Stomach (tissue), 9 donors: Measurements from ENCODE around the gene OPRL1. TPM values are rescaled to one million over a fixed set of nuclear protein-coding genes. Genes with fewer than 3 reads are reported as not detected.

Experiments used
- DNase-seq, 2 donors: peaks; one replicate each; pipeline versions ENCODE4 v3.0.0 to v3.0.0-alpha.2; 2013 to 2019
- H3K27ac ChIP-seq, 5 donors: fragments of 200-600 bp in 4 of 5; sonication (generic) in 4 of 5; one replicate each; pipeline ENCODE4 v1.5.1; 2013 to 2019; ENCODE audit warnings: mild to moderate bottlenecking in 1 of 5, moderate library complexity in 1 of 5
- H3K27me3 ChIP-seq, 3 donors: fragments of 200-600 bp; sonication (generic); one replicate each; pipeline ENCODE4 v1.5.1; 2017 to 2019; ENCODE audit warnings: mixed run types in 1 of 3
- H3K36me3 ChIP-seq, 4 donors: fragments of 200-600 bp; sonication (generic); 1 replicate in 3 of 4; 2 replicates in 1 of 4; pipeline ENCODE4 v1.5.1; 2016 to 2019
- H3K4me1 ChIP-seq, 4 donors: fragments of 200-600 bp; sonication (generic); one replicate each; pipeline ENCODE4 v1.5.1; 2016 to 2019
- H3K4me3 ChIP-seq, 4 donors: fragments of 200-600 bp; sonication (generic) in 3 of 4; one replicate each; pipeline ENCODE4 v1.5.1; 2016 to 2019; ENCODE audit warnings: mild to moderate bottlenecking in 1 of 4
- H3K9me3 ChIP-seq, 4 donors: fragments of 200-600 bp; sonication (generic); one replicate each; pipeline ENCODE4 v1.5.1; 2016 to 2019
- EP300 ChIP-seq: sonication (generic); formaldehyde crosslinking; IDR thresholded peaks from one replicate; pipeline ENCODE4 v1.6.1; 2017; ENCODE audit warnings: antibody characterized with exemption
- POLR2A ChIP-seq, 4 donors: fragments of 450-650 bp; IDR thresholded peaks; one replicate each; pipeline ENCODE4 v1.6.1; 2016; ENCODE audit warnings: antibody characterized with exemption in 4 of 4, control low read depth in 2 of 4, mild to moderate bottlenecking in 1 of 4, moderate library complexity in 1 of 4
- POLR2AphosphoS5 ChIP-seq, 3 donors: sonication (generic); formaldehyde crosslinking; IDR thresholded peaks; one replicate each; pipeline ENCODE4 v1.6.1; 2016; ENCODE audit warnings: antibody characterized with exemption in 3 of 3
- WGBS, 5 donors: extraction: QIAGEN DNeasy Blood & Tissue Kit in 3 of 5; methylation state at CpG; one replicate each; pipeline versions ENCODE4 v1.1.5 to v1.1.7; 2013 to 2018; 5-methylcytosine and 5-hydroxymethylcytosine counted together
- intact Hi-C: fragments of 100-400 bp; cut with DNase I; formaldehyde crosslinking; loops from one replicate; pipeline ENCODE4 v1.15.1; 2023; ENCODE audit warnings: low total_unique reads
- polyA plus RNA-seq, 3 donors: library from polyadenylated mRNA; stranded (reverse); fragments of 200-250 nt; gene quantifications; one replicate each; pipeline ENCODE4 v1.2.3, GENCODE V29; 2013
- total RNA-seq, 5 donors: library from RNA; depleted of rRNA; stranded (reverse); fragments of >200 nt; gene quantifications; one replicate each; pipeline versions ENCODE4 v1.1.0 to v1.2.3, GENCODE V29; 2014 to 2016
- TF ChIP-seq, protein P1 (sequence below), 7 experiments: fragments of 450-650 bp in 4 of 7; fragments of 200-600 bp in 3 of 7; sonication (generic) in 3 of 7; IDR thresholded peaks; one replicate each; pipeline ENCODE4 v1.5.1; 2016 to 2019; ENCODE audit warnings: antibody characterized with exemption in 7 of 7, control low read depth in 2 of 7, mild to moderate bottlenecking in 1 of 7
- donor health status: healthy with polysubstance abuse.
- donor health status: Bipolar disorder and iron deficiency.
- donor health status: healthy.

OPRL1 gene
- total and polyA plus RNA-seq, 8 donors: 0.18 to 4.7 (median 0.40) TPM; not detected in 4

DNA sequence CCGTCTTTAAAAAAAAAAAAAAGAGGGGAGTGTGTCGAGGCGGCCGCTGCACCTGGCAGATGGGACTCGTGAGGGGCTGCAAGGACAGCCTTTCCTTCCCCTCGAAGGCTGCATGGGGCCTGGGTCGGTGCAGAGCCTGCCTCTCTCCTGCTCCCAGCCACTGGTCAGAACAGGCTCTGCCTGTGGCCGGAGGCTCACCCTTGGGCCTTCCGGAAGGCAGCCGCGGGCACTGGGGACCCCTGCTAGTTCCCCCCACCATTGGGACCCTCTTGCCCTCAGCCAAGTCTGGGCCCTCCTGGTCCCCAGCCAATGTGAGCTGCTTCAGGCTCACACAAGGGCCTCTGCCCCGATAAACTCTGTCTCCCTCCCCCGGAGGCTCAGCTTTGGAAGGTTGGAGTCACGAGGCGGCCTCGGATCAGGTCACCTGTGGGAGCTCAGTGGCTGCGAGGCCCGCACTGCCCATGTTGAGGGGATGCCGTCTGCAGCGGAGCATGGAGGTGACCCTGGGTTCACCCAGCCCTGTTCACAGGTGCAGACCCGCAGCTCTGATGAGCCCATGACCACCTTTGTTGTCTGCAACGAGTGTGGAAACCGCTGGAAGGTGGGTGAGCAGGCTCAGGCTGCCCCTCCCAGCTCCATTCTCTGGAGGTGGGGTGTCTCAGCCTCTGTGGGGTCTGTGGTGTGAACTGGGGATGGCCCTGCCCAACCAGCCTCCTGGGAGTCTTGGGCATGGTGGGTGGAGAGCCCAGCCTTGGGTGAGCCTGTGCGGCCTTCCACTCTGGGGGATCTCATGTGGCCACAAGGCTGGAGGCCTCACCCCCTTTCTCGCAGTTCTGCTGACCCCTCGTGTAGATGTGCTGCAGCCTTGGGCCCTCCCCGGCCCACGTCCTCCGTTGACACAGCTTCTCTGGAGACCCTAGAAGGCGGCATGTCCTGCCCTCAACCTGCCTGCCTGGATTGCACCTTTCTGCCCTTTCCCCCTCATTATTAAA, 8.2 kb upstream of the OPRL1 start:
- no peaks in the 10 kb centered on the region for H3K27me3 ChIP-seq
- DNase-seq: no peak
- intact Hi-C loops: no loop called here
- peaks cover 0 to 20% (median under 1%) of the 10 kb centered on the region in 4 donors for H3K4me1 ChIP-seq
- no peaks in the 10 kb centered on the region for H3K9me3 ChIP-seq
- WGBS, 5 donors: 84 to 91% (median 86%) methylated on average over 22 to 30 of the region's 30 CpGs
- H3K36me3 ChIP-seq: peaks cover 16 to 58% (median 52%) of the 10 kb centered on the region in 4 donors
- H3K4me3 ChIP-seq: no peak overlapping the region
- TF ChIP-seq, protein P1, sequence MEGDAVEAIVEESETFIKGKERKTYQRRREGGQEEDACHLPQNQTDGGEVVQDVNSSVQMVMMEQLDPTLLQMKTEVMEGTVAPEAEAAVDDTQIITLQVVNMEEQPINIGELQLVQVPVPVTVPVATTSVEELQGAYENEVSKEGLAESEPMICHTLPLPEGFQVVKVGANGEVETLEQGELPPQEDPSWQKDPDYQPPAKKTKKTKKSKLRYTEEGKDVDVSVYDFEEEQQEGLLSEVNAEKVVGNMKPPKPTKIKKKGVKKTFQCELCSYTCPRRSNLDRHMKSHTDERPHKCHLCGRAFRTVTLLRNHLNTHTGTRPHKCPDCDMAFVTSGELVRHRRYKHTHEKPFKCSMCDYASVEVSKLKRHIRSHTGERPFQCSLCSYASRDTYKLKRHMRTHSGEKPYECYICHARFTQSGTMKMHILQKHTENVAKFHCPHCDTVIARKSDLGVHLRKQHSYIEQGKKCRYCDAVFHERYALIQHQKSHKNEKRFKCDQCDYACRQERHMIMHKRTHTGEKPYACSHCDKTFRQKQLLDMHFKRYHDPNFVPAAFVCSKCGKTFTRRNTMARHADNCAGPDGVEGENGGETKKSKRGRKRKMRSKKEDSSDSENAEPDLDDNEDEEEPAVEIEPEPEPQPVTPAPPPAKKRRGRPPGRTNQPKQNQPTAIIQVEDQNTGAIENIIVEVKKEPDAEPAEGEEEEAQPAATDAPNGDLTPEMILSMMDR (IDR thresholded peaks at IDR 0.05): no peak
- TF ChIP-seq POLR2A (IDR thresholded peaks at IDR 0.05) (no peak), POLR2AphosphoS5 (IDR thresholded peaks at IDR 0.05) (no peak), EP300 (no peak)
- no peak overlapping the region for H3K27ac ChIP-seq

DNA sequence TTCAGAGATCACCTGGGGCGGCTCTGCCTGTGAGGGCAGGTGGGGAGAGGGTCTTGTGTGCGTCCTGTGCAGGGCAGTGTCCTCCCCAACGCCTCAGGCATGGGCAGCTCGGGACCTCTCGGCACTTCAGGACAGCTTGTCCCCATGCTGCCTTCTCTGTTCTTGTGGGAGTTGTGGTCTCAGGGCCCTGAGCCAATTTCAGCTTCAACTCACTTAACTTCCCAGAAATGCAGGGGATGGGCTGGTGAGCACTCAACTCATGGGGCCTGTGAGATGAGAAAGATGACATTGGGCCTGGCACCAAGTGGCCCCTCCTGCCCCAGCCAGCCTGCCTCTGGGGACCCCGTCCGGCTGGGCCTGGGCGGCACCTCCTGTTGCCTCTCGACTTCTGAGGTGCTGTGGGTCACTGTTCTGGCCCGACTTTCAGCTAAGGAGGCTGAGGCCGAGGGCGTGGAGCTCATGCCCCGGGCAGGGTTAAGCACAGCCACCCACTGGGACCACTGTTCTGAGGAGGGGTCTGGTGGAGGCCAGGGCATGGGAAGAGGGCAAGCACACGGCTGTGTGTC, 7.3 kb upstream of the OPRL1 start:
- no peak for TF ChIP-seq POLR2A (IDR thresholded peaks at IDR 0.05)
- no peak for TF ChIP-seq EP300
- no peak for TF ChIP-seq POLR2AphosphoS5 (IDR thresholded peaks at IDR 0.05)
- TF ChIP-seq, protein P1 (IDR thresholded peaks at IDR 0.05): no peak
- Histone ChIP-seq H3K36me3 (peaks cover 16 to 58% (median 52%) of the 10 kb centered on the region in 4 donors), H3K27ac (no peak overlapping the region), H3K4me3 (no peak overlapping the region), H3K4me1 (peaks cover 0 to 20% (median 6%) of the 10 kb centered on the region in 4 donors), H3K27me3 (no peaks in the 10 kb centered on the region), H3K9me3 (no peaks in the 10 kb centered on the region)
- 77 to 83% (median 81%) methylated on average over 3 to 14 of the region's 14 CpGs for WGBS, 5 donors
- intact Hi-C loops: no loop called here
- DNase-seq: no peak

DNA sequence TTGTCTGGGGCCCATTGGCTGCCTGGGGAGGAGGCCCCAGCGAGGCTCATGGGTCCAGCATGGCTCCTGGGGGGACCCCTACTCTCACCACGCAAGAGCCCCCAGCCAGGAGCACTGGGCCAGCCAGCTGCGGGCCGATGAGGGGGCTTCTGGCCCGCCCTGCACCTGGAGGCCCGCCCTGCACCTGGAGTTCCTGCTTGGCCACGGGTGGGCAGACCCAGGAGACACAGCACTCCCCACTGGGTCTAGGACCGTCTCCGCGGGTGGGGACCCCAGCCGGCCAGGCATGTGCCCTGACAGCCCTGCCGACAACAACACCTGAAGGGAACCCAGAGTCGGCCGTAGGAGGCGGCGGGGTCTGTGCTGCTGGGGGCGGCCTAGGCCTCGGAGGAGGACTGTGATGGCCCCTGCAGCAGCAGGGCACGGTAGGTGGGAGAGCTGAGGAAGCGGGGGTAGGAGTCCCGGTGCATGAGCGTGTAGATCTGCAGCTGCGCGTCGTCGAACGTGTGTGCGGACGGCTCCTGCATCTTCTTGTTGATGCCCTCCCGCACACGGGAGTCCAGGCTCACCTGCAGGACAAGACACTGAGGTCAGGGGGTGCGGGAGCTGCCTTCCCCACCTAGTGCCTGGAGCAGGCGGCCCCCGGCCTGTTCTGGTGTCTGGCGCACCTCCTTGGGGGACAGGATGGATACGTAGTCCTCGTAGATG, 6.3 kb upstream of the OPRL1 start:
- no peak for DNase-seq
- TF ChIP-seq, protein P1 (IDR thresholded peaks at IDR 0.05): no peak
- no peak for TF ChIP-seq POLR2AphosphoS5 (IDR thresholded peaks at IDR 0.05)
- no peak for TF ChIP-seq POLR2A (IDR thresholded peaks at IDR 0.05)
- no peak for TF ChIP-seq EP300
- peaks cover 4 to 31% (median 15%) of the 10 kb centered on the region in 4 donors for H3K4me1 ChIP-seq
- H3K9me3 ChIP-seq: no peaks in the 10 kb centered on the region
- 91 to 93% (median 92%) methylated on average over 26 to 37 of the region's 37 CpGs for WGBS, 5 donors
- no peaks in the 10 kb centered on the region for H3K27me3 ChIP-seq
- intact Hi-C loops: no loop called here
- peaks cover 16 to 58% (median 52%) of the 10 kb centered on the region in 4 donors for H3K36me3 ChIP-seq
- no peak overlapping the region for H3K27ac ChIP-seq
- H3K4me3 ChIP-seq: no peak overlapping the region

DNA sequence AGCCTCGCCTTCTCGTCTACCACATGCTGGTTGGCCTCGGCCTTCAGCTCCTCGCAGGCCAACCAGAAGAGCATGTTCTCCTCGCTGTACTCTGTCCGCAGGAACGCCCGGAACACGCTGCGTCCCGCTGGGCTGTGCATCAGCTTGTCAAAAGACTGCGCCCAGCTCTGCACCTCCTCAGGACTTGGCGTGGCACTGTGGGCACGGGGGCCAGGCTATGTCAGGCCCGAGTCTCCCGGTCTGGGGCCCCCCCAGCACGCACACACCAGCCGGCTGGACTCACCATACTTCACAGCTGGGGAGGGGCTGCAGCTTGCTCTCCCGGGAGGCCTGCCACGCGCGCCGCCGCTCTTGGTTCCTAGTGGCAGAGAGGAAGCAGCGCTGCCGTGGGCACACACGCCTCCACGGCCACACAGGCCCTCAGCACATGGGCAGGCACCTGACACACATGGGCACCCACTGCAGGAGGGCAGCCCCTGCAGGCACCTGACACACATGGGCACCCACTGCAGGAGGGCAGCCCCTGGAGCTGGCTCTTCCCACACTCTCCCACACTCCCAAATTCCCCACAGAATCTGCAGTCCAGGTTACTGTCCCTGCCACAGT, 5.6 kb upstream of the OPRL1 start:
- H3K4me3 ChIP-seq: no peak overlapping the region
- H3K9me3 ChIP-seq: no peaks in the 10 kb centered on the region
- 86 to 95% (median 92%) methylated on average over 16 to 28 of the region's 28 CpGs for WGBS, 5 donors
- H3K27me3 ChIP-seq: no peaks in the 10 kb centered on the region
- H3K27ac ChIP-seq: no peak overlapping the region
- DNase-seq: no peak
- TF ChIP-seq EP300: no peak
- H3K36me3 ChIP-seq: peaks cover 16 to 58% (median 52%) of the 10 kb centered on the region in 4 donors
- intact Hi-C loops: no loop called here
- H3K4me1 ChIP-seq: peaks cover 11 to 36% (median 21%) of the 10 kb centered on the region in 4 donors
